AG04449 (cell line): ENCODE results near the gene ABCC10.
"Not testable (repeated sequence)": the region's sequence is repeated elsewhere in the genome, so short reads cannot be mapped to it uniquely, and the experiment has no call there.

Source experiments
- CTCF ChIA-PET: fragments of 350-600 bp; formaldehyde crosslinking; extraction: SDS; loops from one replicate; lab custom pipeline; 2021; ENCODE audit warnings: antibody characterized with exemption; lab: Yijun Ruan, JAX
- POLR2A ChIA-PET: fragments of 400-600, 350-600 bp; formaldehyde crosslinking; extraction: SDS; loops from one replicate; lab custom pipeline; 2020; ENCODE audit warnings: antibody characterized with exemption, inconsistent platforms; lab: Yijun Ruan, JAX
- DNase-seq: peaks from one replicate; pipeline ENCODE4 v3.0.0-alpha.2; 2010; ENCODE audit warnings: low read depth, low spot score
- H3K4me3 ChIP-seq: 2 replicates; pipeline ENCODE4 v1.5.1; 2011; ENCODE audit warnings: low read depth, mild to moderate bottlenecking, control low read depth, low read length
- CTCF ChIP-seq: IDR thresholded peaks from one replicate; pipeline ENCODE4 v1.5.1; 2011; ENCODE audit warnings: mild to moderate bottlenecking, moderate library complexity, low read length, control low read depth, inconsistent platforms; ENCODE audit not compliant: insufficient read depth; ENCODE audit errors: missing control alignments

ABCC10 gene

GRCh38 chr6:43453831-43454230, 26.5 kb downstream of the ABCC10 start:
- POLR2A ChIA-PET: no interaction called here
- no peak overlapping the region for H3K4me3 ChIP-seq

GRCh38 chr6:43454290-43454695, 27.0 kb downstream of the ABCC10 start:
- POLR2A ChIA-PET: no interaction called here

More at GRCh38 chr6:43453831-43454230, 26.5 kb downstream of the ABCC10 start:
- CTCF ChIA-PET: interaction anchor here (0.6 to 6.4 kb wide), 17 partner anchors 10 to 78 kb away, joined by 3 to 169 read pairs (median 5); partner anchors contain the start of genes ABCC10, LRRC73, POLR1C and TJAP1
- DNase-seq: no peak
- TF ChIP-seq CTCF: no peak

GRCh38 chr6:43454696-43455530, 27.6 kb downstream of the ABCC10 start:
- CTCF ChIA-PET: interaction anchor here (0.8 to 6.4 kb wide), 15 partner anchors 11 to 226 kb away, joined by 3 to 169 read pairs (median 6); partner anchors contain the start of genes DNPH1, LRRC73, POLR1C and TJAP1
- DNase-seq: no peak
- POLR2A ChIA-PET: interaction anchor here (1.2 kb wide), 1 partner anchor 16 kb away, joined by 4 read pairs; no protein-coding TSS in a partner anchor
- H3K4me3 ChIP-seq: peak overlapping the region; percentile 63
- no peak for TF ChIP-seq CTCF

More at GRCh38 chr6:43454290-43454695, 27.0 kb downstream of the ABCC10 start:
- CTCF ChIA-PET: interaction anchor here (0.6 to 6.4 kb wide), 16 partner anchors 9 to 79 kb away, joined by 3 to 169 read pairs (median 6); partner anchors contain the start of genes LRRC73, POLR1C, TJAP1 and YIPF3
- peak overlapping the region; percentile 63 for H3K4me3 ChIP-seq
- TF ChIP-seq CTCF: peak; percentile 96
- DNase-seq: peak; percentile 10

- H3K4me3 ChIP-seq: peak within 1 kb of the TSS; percentile 63
- POLR2A ChIA-PET: interaction anchor here (1.2 kb wide), 1 partner anchor 17 kb away, joined by 4 read pairs; no protein-coding TSS in a partner anchor
- no peak for DNase-seq
- TF ChIP-seq CTCF: no peak
- CTCF ChIA-PET: interaction anchor here (0.6 to 6.4 kb wide), 14 partner anchors 10 to 227 kb away, joined by 3 to 169 read pairs (median 4); partner anchors contain the start of genes DNPH1, LRRC73 and TJAP1
Measured at GRCh38 chr6:43455531-43456428, 28.4 kb downstream of the ABCC10 start, which contains the start of gene DLK2. Gene DLK2, minus strand, starts transcription at chr6:43455548. Its CDS starts 723 bp downstream, at chr6:43454825.

- ChIA-PET CTCF (interaction anchor here (0.6 to 6.4 kb wide), 4 partner anchors 14 to 178 kb away, joined by 3 to 169 read pairs (median 56); partner anchors contain the start of gene LRRC73), POLR2A (interaction anchor here (1.0 kb wide), 1 partner anchor 52 kb away, joined by 3 read pairs; no protein-coding TSS in a partner anchor)
- no peak for TF ChIP-seq CTCF
- no peak overlapping the region for H3K4me3 ChIP-seq
- no peak for DNase-seq
Measured at GRCh38 chr6:43457643-43458042, 30.3 kb downstream of the ABCC10 start.

- H3K4me3 ChIP-seq, DNase-seq, POLR2A ChIA-PET: not testable (repeated sequence)
- CTCF ChIA-PET: interaction anchor here (6.1 to 6.4 kb wide), 2 partner anchors 36 to 47 kb away, joined by 106 to 169 read pairs; partner anchors contain the start of gene LRRC73
Measured at GRCh38 chr6:43458154-43458553, 30.8 kb downstream of the ABCC10 start.
